Keratinocyte (primary cell): ENCODE data around the gene SNCB. TPM values are rescaled to one million over a fixed set of nuclear protein-coding genes. Genes with fewer than 3 reads are reported as not detected.

Experiments used
- DNase-seq: peaks from one replicate; pipeline ENCODE4 v3.0.0-alpha.2; 2011; ENCODE audit warnings: low read depth, missing footprints, low spot score
- FAIRE-seq: peaks from 2 replicates; lab custom pipeline; 2011; peaks lifted over from hg19 to GRCh38; lab: Jason Lieb, UNC
- H2AFZ ChIP-seq: 2 replicates; pipeline ENCODE4 v1.6.0; 2012; ENCODE audit warnings: low read length, control low read depth, inconsistent platforms; ENCODE audit not compliant: control insufficient read depth
- H3K27ac ChIP-seq: 2 replicates; pipeline ENCODE4 v1.5.1; 2011; ENCODE audit warnings: low read length; ENCODE audit not compliant: control insufficient read depth, insufficient read depth
- H3K27me3 ChIP-seq: 3 replicates; pipeline ENCODE4 v1.6.0; 2011; ENCODE audit warnings: low read length; ENCODE audit not compliant: control insufficient read depth, insufficient read depth; ENCODE audit errors: extremely low read depth
- H3K36me3 ChIP-seq, 2 experiments: 2 replicates in 1 of 2; 3 replicates in 1 of 2; pipeline ENCODE4 v1.5.1; 2011; ENCODE audit warnings: low read length in 2 of 2, mild to moderate bottlenecking in 1 of 2; ENCODE audit not compliant: control insufficient read depth in 2 of 2, insufficient read depth in 2 of 2; ENCODE audit errors: extremely low read depth in 1 of 2
- H3K4me1 ChIP-seq: 3 replicates; pipeline ENCODE4 v1.5.1; 2011; ENCODE audit warnings: low read length; ENCODE audit not compliant: control insufficient read depth, insufficient read depth; ENCODE audit errors: extremely low read depth
- H3K4me2 ChIP-seq: 3 replicates; pipeline ENCODE4 v1.6.0; 2011; ENCODE audit warnings: low read depth, low read length; ENCODE audit not compliant: control insufficient read depth, insufficient read depth; ENCODE audit errors: extremely low read depth
- H3K4me3 ChIP-seq, 3 experiments: fragments of 200-600 bp in 1 of 3; sonication (generic) in 1 of 3; 2 replicates in 2 of 3; 3 replicates in 1 of 3; pipeline ENCODE4 v1.5.1; 2011 to 2016; ENCODE audit warnings: low read length in 3 of 3, mild to moderate bottlenecking in 3 of 3, control low read depth in 2 of 3, inconsistent platforms in 1 of 3, low read depth in 1 of 3, mixed read lengths in 1 of 3, mixed run types in 1 of 3, moderate library complexity in 1 of 3; ENCODE audit not compliant: control insufficient read depth in 2 of 3, insufficient read depth in 2 of 3; ENCODE audit errors: extremely low read depth in 1 of 3
- H3K79me2 ChIP-seq: 2 replicates; pipeline ENCODE4 v1.6.0; 2012; ENCODE audit warnings: low read length; ENCODE audit not compliant: control insufficient read depth, insufficient read depth
- H3K9ac ChIP-seq: 3 replicates; pipeline ENCODE4 v1.6.0; 2011; ENCODE audit warnings: low read length; ENCODE audit not compliant: control insufficient read depth, insufficient read depth; ENCODE audit errors: extremely low read depth
- H3K9me1 ChIP-seq: 3 replicates; pipeline ENCODE4 v1.6.0; 2011; ENCODE audit warnings: low read length; ENCODE audit not compliant: control insufficient read depth, insufficient read depth; ENCODE audit errors: extremely low read depth
- H3K9me3 ChIP-seq: 2 replicates; pipeline ENCODE4 v1.5.1; 2012; ENCODE audit warnings: low read depth, low read length; ENCODE audit not compliant: control insufficient read depth
- H4K20me1 ChIP-seq: 3 replicates; pipeline ENCODE4 v1.6.0; 2011; ENCODE audit warnings: low read length; ENCODE audit not compliant: control insufficient read depth, insufficient read depth; ENCODE audit errors: extremely low read depth
- CTCF ChIP-seq, 3 experiments: IDR thresholded peaks in 1 of 3; conservative IDR thresholded peaks in 1 of 3; optimal IDR thresholded peaks in 1 of 3; 2 replicates in 2 of 3; 3 replicates in 1 of 3; pipeline versions ENCODE3 to v1.5.1; 2011; ENCODE audit warnings: low read length in 3 of 3, mild to moderate bottlenecking in 3 of 3, moderate library complexity in 2 of 3, control low read depth in 1 of 3, inconsistent platforms in 1 of 3; ENCODE audit not compliant: insufficient read depth in 2 of 3; ENCODE audit errors: extremely low read depth in 1 of 3
- EZH2 ChIP-seq: IDR thresholded peaks from one replicate; pipeline ENCODE4 v1.6.1; 2012; ENCODE audit warnings: inconsistent platforms, mild to moderate bottlenecking, low read length, moderate library complexity
- dilution Hi-C: fragments of 300-500 bp; cut with MboI; formaldehyde crosslinking; loops from one replicate; pipeline ENCODE4 v1.7.0; 2020; ENCODE audit warnings: low sequenced_read_pairs; ENCODE audit not compliant: extremely low pct_ligation_motif_present
- polyA plus RNA-seq, 5 experiments: library from polyadenylated mRNA; depleted of rRNA in 3 of 5; stranded (reverse) in 3 of 5; stranded (forward) in 1 of 5; unstranded in 1 of 5; fragments of >200 nt; gene quantifications; 1 replicate in 1 of 5; 2 replicates in 3 of 5; 3 replicates in 1 of 5; pipeline versions ENCODE4 v1.2.1 to v1.2.3, GENCODE V29; 2011 to 2012; ENCODE audit warnings: missing spikeins in 2 of 5, low read depth in 1 of 5, low replicate concordance in 1 of 5

Gene SNCB
- polyA plus RNA-seq, 1 donor (not counting 4 experiments of a cell fraction or from before 2014, with no cell fraction given): 0.69 TPM

- Histone ChIP-seq H3K9me1 (no peaks in the 10 kb centered on the region), H2AFZ (no peak overlapping the region), H3K4me1 (peaks cover 14% of the 10 kb centered on the region), H3K4me2 (peak overlapping the region; percentile 38), H3K27me3 (peaks cover 25% of the 10 kb centered on the region), H3K9ac (no peak overlapping the region), H3K4me3 (no peak overlapping the region), H4K20me1 (no peaks in the 10 kb centered on the region), H3K27ac (no peak overlapping the region), H3K79me2 (no peaks in the 10 kb centered on the region), H3K36me3 (no peaks in the 10 kb centered on the region), H3K9me3 (no peaks in the 10 kb centered on the region)
- FAIRE-seq (no peak), DNase-seq (no peak)
- dilution Hi-C loops: no loop called here
- no peak for TF ChIP-seq EZH2
- TF ChIP-seq CTCF (optimal IDR thresholded peaks at IDR 0.05 in 1 of 3, IDR thresholded peaks at IDR 0.05 in 1 of 3, conservative IDR thresholded peaks at IDR 0.05 in 1 of 3; ENCODE audit: extremely low read depth in 1 of 3, insufficient read depth in 2 of 3, low read length in 3 of 3): no peak
These were observed 9.9 kb downstream of the SNCB start for GRCh38 chr5:176620333-176620981.

- DNase-seq (no peak), FAIRE-seq (no peak)
- Histone ChIP-seq H2AFZ (no peak overlapping the region), H3K9me3 (no peaks in the 10 kb centered on the region), H3K79me2 (no peaks in the 10 kb centered on the region), H3K4me3 (peak overlapping the region in 1 of 3 experiments; percentile 13), H3K36me3 (no peaks in the 10 kb centered on the region), H3K27ac (no peak overlapping the region), H4K20me1 (no peaks in the 10 kb centered on the region), H3K4me2 (peak overlapping the region; percentile 41), H3K9ac (no peak overlapping the region), H3K4me1 (peaks cover 18% of the 10 kb centered on the region), H3K9me1 (no peaks in the 10 kb centered on the region), H3K27me3 (peaks cover 25% of the 10 kb centered on the region)
- dilution Hi-C loops: no loop called here
- peak; percentile 90 for TF ChIP-seq EZH2
- TF ChIP-seq CTCF (optimal IDR thresholded peaks at IDR 0.05 in 1 of 3, IDR thresholded peaks at IDR 0.05 in 1 of 3, conservative IDR thresholded peaks at IDR 0.05 in 1 of 3; ENCODE audit: extremely low read depth in 1 of 3, insufficient read depth in 2 of 3, low read length in 3 of 3): no peak
These were observed 10.6 kb downstream of the SNCB start for GRCh38 chr5:176619569-176620332.
